NB4 (cell line): Measurements from ENCODE around the gene NID2.

Experiments used
- CTCF ChIP-seq: IDR thresholded peaks from one replicate; pipeline ENCODE4 v1.5.1; 2012; ENCODE audit warnings: low read depth, low read length
- MAX ChIP-seq: IDR thresholded peaks from 2 replicates; pipeline ENCODE4 v1.6.1; 2011; ENCODE audit warnings: low read depth, low read length
- MYC ChIP-seq: IDR thresholded peaks from 2 replicates; pipeline ENCODE4 v1.6.1; 2011; ENCODE audit warnings: low read depth, low read length
- POLR2A ChIP-seq: IDR thresholded peaks from 2 replicates; pipeline ENCODE4 v1.6.1; 2011; ENCODE audit warnings: mild to moderate bottlenecking; ENCODE audit not compliant: insufficient read length; ENCODE audit errors: extremely low read depth

- TF ChIP-seq CTCF: no peak
- no peak for TF ChIP-seq POLR2A
- no peak for TF ChIP-seq MYC
- no peak for TF ChIP-seq MAX
Observed at GRCh38 chr14:52073251-52073650, 4.4 kb upstream of the NID2 start.
